ENCODE results near the gene CPEB3. TPM values are rescaled to one million over a fixed set of nuclear protein-coding genes. Genes with fewer than 3 reads are reported as not detected.

CPEB3 gene
- polyA plus RNA-seq, 2 of the 4 experiments (the other 2 are of a cell fraction) = 0.37 to 0.41 TPM

- TF ChIP-seq JUNB (IDR thresholded peaks at IDR 0.05) = no peak
- TF ChIP-seq BHLHE40 (IDR thresholded peaks at IDR 0.05; ENCODE audit: low read depth, low read length) = no peak
- TF ChIP-seq ZSCAN20 (CRISPR knock-in tag; IDR thresholded peaks at IDR 0.05) = no peak
- no peak for TF ChIP-seq HOXB13 (CRISPR knock-in tag; IDR thresholded peaks at IDR 0.05; ENCODE audit: low read depth)
- TF ChIP-seq RNF2 (IDR thresholded peaks at IDR 0.05; ENCODE audit: borderline replicate concordance, low read depth) = no peak
Measured at GRCh38 chr10:92108747-92109146, 182.1 kb downstream of the CPEB3 start (continued).

DNA sequence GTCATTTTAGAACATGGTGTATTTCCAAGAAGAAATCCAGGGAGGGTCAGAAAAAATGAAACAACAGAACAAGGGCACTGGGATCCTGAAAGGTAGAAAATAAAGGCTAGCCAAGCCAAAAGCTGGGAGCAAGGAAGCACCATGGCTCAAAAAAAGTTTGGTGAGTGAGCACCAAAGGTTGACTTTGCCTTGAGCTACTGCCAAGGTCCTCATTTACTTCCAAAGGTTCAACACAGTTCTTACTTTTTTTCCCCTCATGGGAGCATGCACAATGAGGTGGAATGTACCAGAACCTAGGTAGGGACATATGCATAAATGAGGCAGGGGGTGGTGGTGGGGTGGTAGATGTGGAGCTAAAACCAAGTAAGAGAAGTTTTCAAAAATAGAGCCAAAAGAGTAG, 182.8 kb downstream of the CPEB3 start:
- H3K4me3 ChIP-seq = no peak overlapping the region
- POLR2A ChIA-PET = no interaction called here

DNA sequence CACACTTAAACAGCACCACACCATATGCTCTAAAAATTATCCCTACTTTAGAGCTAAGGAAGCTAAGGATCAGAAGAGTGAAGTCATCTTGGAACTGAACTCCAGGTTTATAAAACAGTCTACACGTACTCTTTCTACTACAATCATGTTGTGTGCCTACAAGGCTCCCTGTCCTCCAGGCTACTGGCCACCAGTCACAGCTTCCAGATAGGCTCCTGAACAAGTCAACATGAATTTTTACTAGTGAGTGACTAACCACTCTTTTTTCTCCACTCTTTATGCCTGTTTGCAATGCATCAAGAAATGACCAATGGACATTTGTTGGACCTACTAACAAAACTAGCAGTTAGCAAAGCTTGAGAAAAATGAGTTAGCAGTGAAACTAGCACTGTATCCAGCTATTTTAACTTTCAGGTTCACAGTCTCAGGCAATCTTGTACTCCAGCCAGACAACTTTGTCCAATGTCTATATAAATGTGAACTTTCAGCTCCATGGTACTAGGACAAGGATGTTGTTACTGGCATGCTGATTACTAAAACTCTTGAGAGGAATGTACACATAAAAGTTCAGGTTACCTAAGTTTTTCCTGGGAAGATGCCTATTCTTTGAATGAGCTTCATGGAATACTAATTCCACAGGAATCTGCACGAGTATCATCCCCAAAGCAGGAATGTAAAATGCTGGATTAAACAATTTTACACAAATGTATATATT, 187.3 kb downstream of the CPEB3 start:
- ATAC-seq = peak; percentile 11 to 42; a peak in 3 of 6 replicates
- POLR2A ChIA-PET = no interaction called here
- TF ChIP-seq ZSCAN20 (CRISPR knock-in tag; IDR thresholded peaks at IDR 0.05) = no peak
- no peak for TF ChIP-seq CTCF (IDR thresholded peaks at IDR 0.05)
- TF ChIP-seq MAZ (IDR thresholded peaks at IDR 0.05; ENCODE audit: borderline replicate concordance, low read depth, low read length) = no peak
- no peak for TF ChIP-seq TP53 (CRISPR knock-in tag; IDR thresholded peaks at IDR 0.05)
- no peak for TF ChIP-seq POLR2A (IDR thresholded peaks at IDR 0.05; ENCODE audit: low read length)
- TF ChIP-seq ZC3H11A (IDR thresholded peaks at IDR 0.05) = no peak
- TF ChIP-seq HDAC2 (IDR thresholded peaks at IDR 0.05) = no peak
- no peak for TF ChIP-seq SREBF2 (IDR thresholded peaks at IDR 0.05)
- TF ChIP-seq POLR2AphosphoS2 (conservative IDR thresholded peaks at IDR 0.05; ENCODE audit: low read length) = no peak
- TF ChIP-seq CHD2 (IDR thresholded peaks at IDR 0.05; ENCODE audit: low read length, partially characterized antibody) = no peak
- TF ChIP-seq, protein P1, sequence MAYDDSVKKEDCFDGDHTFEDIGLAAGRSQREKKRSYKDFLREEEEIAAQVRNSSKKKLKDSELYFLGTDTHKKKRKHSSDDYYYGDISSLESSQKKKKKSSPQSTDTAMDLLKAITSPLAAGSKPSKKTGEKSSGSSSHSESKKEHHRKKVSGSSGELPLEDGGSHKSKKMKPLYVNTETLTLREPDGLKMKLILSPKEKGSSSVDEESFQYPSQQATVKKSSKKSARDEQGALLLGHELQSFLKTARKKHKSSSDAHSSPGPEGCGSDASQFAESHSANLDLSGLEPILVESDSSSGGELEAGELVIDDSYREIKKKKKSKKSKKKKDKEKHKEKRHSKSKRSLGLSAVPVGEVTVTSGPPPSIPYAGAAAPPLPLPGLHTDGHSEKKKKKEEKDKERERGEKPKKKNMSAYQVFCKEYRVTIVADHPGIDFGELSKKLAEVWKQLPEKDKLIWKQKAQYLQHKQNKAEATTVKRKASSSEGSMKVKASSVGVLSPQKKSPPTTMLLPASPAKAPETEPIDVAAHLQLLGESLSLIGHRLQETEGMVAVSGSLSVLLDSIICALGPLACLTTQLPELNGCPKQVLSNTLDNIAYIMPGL (CRISPR knock-in tag; IDR thresholded peaks at IDR 0.05; ENCODE audit: borderline replicate concordance) = no peak
- TF ChIP-seq HOXA7 (CRISPR knock-in tag; IDR thresholded peaks at IDR 0.05) = no peak
- TF ChIP-seq PHF8 (IDR thresholded peaks at IDR 0.05; ENCODE audit: borderline replicate concordance, low read depth) = no peak
- no peak for TF ChIP-seq HEYL (CRISPR knock-in tag; IDR thresholded peaks at IDR 0.05)
- no peak for TF ChIP-seq HOXB13 (CRISPR knock-in tag; IDR thresholded peaks at IDR 0.05; ENCODE audit: low read depth)

More for the DNA sequence above, 182.8 kb downstream of the CPEB3 start:
- no peak overlapping the region for H3K4me2 ChIP-seq
- DNase-seq (ENCODE audit: low read depth in 1 of 2, low spot score in 1 of 2) (no peak), ATAC-seq (no peak), FAIRE-seq (no peak)
- H3K4me1 ChIP-seq = peaks cover 5% of the 10 kb centered on the region; the same call in 1 of the 3 replicates
- H3K9me3 ChIP-seq = no peaks in the 10 kb centered on the region
- CTCF ChIA-PET = interaction anchor here (1.1 kb wide), 1 partner anchor 326 kb away, joined by 5 read pairs; no protein-coding TSS in a partner anchor
- TF ChIP-seq CTCF (IDR thresholded peaks at IDR 0.05) (no peak), BHLHE40 (IDR thresholded peaks at IDR 0.05; ENCODE audit: low read depth, low read length) (no peak), RNF2 (IDR thresholded peaks at IDR 0.05; ENCODE audit: borderline replicate concordance, low read depth) (no peak), SREBF2 (IDR thresholded peaks at IDR 0.05) (no peak), ELK1 (IDR thresholded peaks at IDR 0.05; ENCODE audit: low read depth, low read length) (no peak), CBX2 (IDR thresholded peaks at IDR 0.05; ENCODE audit: borderline replicate concordance, low read depth) (no peak), CEBPB (IDR thresholded peaks at IDR 0.05) (no peak)
- TF ChIP-seq, protein P2, sequence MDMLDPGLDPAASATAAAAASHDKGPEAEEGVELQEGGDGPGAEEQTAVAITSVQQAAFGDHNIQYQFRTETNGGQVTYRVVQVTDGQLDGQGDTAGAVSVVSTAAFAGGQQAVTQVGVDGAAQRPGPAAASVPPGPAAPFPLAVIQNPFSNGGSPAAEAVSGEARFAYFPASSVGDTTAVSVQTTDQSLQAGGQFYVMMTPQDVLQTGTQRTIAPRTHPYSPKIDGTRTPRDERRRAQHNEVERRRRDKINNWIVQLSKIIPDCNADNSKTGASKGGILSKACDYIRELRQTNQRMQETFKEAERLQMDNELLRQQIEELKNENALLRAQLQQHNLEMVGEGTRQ (IDR thresholded peaks at IDR 0.05) = no peak
- no peak overlapping the region for H3K27ac ChIP-seq

More for the DNA sequence above, 187.3 kb downstream of the CPEB3 start:
- CTCF ChIA-PET = interaction anchor here (0.6 to 4.9 kb wide), 7 partner anchors 9 to 331 kb away, joined by 3 to 25 read pairs (median 5); partner anchors contain the start of genes CPEB3 and MARCHF5
- no peak for FAIRE-seq
- Histone ChIP-seq H3K4me1 (peaks cover 22% of the 10 kb centered on the region), H3K27ac (no peak overlapping the region), H3K9me3 (no peaks in the 10 kb centered on the region), H3K4me2 (no peak overlapping the region), H3K4me3 (no peak overlapping the region)
- 71% methylated on average over 2 of the region's 2 CpGs for WGBS (ENCODE audit: missing lambda C conversion rate)
- DNase-seq (ENCODE audit: low read depth in 1 of 2, low spot score in 1 of 2) = no peak
